DMS79 (cell line): Measurements from ENCODE around the gene MTNR1A.

ENCODE experiments used
- DNase-seq: peaks from one replicate; lab custom pipeline; 2025; lab: John Stamatoyannopoulos, UW

Gene MTNR1A

GRCh38 chr4:186554914-186555827, at the start of gene MTNR1A:
Gene MTNR1A, minus strand, starts transcription at chr4:186555567. Its CDS starts 202 bp downstream, at chr4:186555365.
- DNase-seq, result no peak

DNA sequence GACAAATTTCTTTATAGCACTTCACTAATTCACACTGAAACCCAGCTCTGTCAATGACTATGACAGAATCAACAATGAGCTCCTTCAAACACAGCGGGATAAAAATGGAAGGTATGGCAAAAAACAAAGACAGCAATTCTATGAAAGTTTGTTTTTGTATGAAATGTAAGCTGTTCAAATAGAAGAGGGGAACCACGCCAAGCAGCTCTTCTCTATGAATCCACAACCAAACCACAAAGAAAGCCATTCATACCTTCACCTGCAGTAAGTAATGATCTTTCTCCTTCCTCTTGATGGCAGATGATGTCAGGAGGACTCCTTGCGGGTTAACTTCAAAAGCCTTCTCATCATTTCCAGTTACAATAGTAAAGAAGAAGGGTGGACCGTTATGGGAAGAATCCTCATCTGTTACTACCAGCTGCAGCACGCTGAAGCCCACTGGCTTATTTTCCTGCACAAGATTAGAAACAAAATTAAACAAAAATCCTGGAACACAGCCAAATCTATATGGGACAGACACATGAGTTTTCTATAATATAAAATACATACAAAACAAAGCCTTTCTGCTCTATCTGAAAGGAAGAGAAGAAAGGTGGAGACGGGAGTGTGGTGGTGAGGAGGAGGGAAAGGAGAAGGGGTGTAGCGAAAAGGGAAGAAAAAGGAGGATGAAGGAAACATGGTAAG, 48.9 kb upstream of the MTNR1A start:
- no peak for DNase-seq

DNA sequence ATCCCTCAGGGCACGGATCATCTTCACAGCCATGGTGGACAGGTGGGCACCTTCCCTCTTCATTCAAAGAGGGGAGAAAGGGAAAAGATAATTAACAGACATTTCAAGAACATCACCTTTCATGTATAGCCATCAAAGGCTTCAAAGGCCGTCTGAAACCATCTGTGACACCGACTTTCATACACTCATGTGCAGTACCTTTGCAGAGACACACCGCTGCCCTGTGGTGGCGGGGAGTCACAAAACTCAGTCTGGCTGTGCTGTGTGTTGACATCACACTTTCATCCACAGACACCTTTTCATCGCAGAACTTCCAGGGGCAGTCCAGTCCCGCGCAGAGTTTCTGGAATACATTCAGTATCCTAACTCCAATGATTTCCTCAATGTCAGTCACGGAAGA, 47.6 kb upstream of the MTNR1A start:
- no peak for DNase-seq

GRCh38 chr4:186599483-186599882, 44.1 kb upstream of the MTNR1A start:
- DNase-seq, result no peak

DNA sequence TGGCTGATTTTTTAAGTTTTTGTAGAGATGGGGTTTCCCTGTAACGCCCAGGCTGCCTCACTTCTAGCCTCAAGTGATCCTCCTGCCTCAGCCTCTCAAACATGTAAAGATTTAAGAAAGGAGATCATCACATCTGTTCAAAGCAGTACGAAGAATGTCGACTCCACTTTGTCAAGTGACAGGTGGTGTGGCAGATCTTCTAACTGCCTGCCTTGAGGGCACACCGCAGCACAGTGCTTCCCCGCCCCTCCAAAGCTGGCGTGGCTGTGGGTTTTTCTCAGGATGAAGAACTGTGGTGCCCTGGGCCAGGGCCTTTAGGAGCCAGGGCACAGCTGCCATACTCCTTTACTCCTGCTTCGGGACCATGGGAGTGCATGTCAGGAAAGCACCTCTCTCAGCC, 43.3 kb upstream of the MTNR1A start:
- no peak for DNase-seq

DNA sequence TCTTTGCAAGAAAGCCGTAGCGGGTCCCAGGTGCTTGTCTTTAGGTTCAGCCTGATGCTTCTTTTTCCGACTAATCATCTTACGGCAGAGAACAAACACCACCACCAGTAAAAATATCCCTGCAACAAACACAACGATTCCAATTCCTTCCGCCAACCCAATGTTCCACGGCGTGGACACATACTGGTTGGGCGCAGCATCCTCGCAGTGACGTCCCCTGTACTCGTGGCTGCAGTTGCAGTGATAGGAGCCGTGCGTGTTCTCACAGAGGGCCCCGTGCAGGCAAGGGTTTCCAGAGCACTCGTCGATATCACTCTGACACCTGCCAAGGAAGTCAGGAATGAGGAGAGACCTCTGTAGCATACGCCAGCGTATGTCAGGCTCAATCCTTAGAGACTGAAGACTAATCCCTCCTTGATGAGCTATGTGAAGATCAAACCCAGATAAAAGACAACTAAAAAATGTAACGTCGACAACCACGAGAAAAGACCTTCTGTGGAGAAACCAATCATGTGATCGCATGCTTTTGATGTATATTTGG, 41.6 kb upstream of the MTNR1A start:
- no peak for DNase-seq

GRCh38 chr4:186596346-186596745, 41.0 kb upstream of the MTNR1A start:
- DNase-seq, result no peak

DNA sequence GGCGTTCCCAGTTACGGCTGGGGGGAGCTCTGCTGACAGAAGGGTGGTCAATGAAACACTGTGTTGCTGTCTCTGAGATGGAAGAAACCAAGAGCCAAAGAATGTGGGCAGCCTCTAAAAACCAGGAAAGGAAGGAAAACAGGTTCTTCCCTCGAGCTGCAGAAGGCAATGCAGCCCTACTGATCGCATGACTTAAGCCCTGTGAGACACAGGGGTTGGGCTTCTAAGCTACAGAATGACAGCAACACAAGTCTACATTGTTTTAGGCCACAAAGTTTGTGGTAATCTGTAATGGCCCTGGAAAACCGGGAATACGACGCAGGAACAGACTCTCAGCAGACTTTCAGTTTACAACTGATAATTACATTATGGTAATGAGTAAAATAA, 38.2 kb upstream of the MTNR1A start:
- no peak for DNase-seq

DNA sequence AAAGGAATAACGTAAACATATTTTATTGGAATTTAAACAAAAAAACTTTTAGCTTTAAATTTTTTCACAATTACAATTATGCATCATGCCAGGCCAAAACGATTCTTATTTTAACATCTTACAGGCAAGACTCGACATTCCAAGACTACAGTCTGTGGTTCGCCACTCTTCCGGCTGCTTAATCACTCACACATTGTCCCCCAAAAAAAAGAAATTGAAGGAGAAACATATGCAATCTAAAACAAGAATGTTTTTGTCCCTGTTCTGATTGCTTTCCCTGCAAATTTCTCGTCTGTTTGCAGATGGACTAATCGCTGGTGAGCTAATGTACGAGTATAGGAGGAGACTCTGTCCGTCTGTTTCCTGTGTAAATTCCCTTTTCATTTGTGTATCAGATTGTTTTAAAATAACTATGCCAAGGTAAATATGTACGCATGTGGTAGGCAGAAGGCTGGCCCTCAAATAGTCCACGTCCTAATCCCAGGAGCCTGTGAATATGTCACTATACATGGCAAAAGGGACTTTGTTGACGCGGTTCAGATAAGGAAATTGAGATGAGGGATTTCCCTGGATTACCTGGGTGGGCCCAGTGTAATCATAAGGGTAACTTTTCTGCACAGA, 37.7 kb upstream of the MTNR1A start:
- no peak for DNase-seq

- no peak for DNase-seq
These were observed 37.1 kb upstream of the MTNR1A start for GRCh38 chr4:186592445-186592844.

GRCh38 chr4:186591651-186592050, 36.3 kb upstream of the MTNR1A start:
- DNase-seq, result no peak

DNA sequence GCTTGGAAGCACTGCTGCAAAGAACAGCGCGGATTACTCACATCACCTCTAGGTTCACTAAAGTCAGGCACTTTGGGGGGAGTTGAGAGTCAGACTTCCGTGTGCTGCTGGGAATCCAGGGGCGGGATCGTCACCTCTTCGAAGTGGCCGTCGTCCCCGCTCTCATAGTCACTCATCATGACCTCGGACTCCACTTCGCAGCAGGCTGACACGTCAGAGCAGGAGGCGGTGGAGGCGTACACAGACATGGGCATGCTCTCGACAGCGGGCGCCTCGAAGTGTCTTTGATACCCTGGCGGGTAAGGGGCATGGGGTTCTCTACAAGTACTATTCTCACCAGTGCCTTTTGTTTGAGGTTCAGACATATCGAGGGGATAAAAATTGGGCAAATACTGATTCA, 33.1 kb upstream of the MTNR1A start:
- DNase-seq, result no peak

DNA sequence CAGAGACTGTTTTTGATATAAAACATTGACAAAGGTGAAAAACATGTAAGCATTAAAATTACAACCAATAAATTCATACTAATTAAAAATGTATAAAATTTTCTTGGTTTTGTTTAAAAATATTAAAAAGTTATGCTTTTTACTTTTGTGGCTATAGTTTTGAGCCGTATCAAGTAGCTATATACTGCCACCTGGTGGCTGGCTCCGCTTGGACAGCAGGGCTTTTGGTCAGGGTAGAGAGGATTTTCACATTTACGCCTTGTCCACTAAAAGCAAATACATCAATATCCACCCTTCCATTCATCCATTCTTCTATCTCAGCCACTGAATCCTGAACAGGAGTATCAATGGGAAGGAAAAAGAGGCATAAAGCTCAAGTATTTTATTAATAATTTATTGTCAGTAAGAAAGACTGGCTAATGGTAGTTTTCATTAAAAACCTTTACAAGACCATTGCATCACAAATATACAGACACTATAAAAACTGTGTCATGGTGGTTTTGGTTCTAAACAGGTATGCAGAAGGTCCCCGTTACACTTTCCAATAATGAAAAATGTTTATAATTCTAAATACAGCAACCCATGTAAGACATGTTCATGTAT, 32.1 kb upstream of the MTNR1A start:
- DNase-seq, result no peak

DNA sequence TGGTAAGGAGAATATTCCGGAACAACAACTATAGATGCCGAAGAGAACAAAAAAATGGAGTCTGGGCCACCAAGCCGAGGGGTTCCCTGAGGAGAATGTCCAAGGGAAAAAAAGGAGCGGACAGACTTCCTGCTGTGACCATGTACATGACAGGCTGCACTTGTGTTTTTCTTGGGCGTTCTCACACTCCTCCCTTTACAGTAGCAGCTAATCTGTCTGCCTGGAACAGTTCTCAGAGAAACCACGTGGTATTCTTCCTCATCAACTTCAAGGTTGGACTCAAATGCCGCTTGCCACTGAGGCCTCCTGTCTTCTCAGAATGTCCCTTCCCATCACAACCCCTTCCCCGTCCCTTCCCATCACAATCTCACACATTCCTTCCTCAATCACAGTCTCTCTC, 30.8 kb upstream of the MTNR1A start:
- DNase-seq, result no peak

DNA sequence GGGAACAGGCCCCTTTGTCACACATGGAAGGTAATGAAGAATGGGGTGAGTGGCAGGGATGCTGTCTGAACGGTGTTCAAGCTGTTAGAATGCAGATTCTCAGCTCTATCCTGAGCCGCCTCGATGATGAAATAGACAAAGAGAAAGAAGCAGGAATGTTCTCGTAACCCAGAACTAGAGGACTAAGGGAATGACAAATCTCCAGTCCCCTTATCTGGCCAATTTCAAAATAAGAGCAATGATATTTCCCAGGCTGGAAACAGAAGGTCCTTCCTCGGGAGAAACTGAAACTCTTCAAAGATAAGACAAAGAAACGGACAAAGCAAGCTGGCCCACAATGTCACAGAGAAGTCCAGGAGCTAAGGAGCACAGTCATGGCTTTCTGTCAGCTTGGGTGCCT, 29.5 kb upstream of the MTNR1A start:
- DNase-seq, result no peak

GRCh38 chr4:186581421-186581820, 26.1 kb upstream of the MTNR1A start:
- DNase-seq, result no peak

GRCh38 chr4:186580669-186581068, 25.3 kb upstream of the MTNR1A start:
- DNase-seq, result no peak

DNA sequence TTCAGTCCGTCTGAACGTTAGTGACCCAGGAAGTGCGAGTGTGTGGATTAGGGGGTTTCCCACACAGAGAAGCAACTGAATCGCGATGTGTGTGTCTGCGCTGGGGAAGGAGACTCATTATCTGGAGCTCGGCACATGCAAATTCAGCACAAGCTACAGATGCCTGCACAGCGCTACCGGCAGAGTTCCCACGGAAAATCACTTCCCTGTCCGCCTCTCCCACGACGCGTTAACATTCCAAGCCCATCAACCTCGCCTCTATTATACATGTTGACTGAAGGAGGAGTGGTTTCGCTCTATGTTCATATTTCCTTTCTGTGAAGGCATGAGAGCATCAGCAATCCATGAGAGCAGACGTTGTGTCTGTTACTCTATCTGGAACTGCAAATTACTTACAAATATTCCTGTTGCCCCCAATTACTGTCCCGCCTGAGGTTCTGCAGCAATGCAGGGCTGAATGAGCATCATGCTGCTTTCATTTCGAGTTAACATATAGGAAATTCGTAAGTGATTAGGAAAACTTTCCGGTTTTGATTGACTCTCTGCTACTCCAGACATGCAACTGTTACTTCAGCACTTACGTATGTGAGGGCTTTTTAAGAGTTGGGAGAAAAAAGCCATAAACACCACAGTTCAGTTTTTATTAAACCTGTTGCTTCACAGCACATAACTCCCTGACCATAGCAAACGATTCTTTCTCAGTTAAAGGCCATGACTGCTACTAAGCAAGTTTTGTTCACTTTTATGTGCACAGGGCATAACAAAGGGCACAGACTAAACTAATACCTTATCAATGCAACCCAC, 15.0 kb upstream of the MTNR1A start:
- no peak for DNase-seq

DNA sequence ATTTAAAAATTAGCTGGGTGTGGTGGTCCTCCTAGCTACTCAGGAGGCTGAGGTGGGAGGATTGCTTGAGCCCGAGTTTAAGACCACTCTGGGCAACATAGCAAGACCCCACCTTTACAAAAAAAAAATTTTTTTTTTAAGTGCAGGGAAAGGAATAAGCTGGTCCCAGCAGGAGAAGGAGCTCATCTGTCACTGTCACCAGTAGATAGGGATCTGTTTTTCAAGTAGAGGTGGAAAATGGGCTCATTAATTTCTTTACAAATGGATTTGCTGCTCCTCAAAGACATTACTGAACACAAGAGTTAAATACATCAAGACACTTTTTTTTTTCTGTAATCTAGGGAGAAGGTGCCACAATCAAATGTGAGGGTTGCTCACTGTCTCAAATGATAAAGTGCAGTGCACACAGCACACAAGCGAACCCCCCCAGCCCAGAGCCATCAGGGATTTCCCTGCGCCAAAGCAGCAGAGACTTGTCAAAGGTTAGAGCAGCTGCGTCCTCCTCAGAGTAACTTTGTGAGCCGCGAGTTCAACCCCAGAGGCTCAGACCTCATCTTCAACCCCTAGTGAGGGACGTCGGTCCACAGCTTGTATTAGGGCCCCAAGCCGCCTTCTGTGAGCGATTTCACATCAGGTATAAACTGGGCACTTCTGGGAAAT, 14.3 kb upstream of the MTNR1A start:
- no peak for DNase-seq

DNA sequence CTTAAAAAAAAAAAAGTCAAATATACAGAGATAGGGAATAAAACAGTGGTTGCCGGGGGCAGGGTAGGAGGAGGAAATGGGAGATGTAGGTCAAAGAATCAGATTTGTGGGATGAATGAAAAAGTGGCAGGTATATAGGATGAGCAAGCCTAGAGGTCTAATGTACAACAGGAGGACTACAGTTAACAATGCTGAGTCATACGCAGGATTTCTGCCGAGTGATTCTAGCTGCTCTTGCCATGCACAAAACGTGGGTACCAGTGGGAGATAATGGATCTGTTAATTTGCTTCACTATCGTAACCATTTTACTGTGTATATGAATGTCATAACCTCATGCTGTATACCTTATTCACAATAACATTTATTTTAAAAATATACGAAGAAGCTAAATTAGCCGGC, 10.7 kb upstream of the MTNR1A start:
- no peak for DNase-seq

GRCh38 chr4:186563761-186564160, 8.4 kb upstream of the MTNR1A start:
- DNase-seq, result no peak
